A549 (cell line): ENCODE measurements around the gene ANKRD17. TPM values are rescaled to one million over a fixed set of nuclear protein-coding genes. Genes with fewer than 3 reads are reported as not detected.

Source experiments
- ATAC-seq, 2 experiments: fragments of 200-7000 bp in 1 of 2; fragments of >200 bp in 1 of 2; cut with Nextera tagmentation in 1 of 2; cut with Tn5 transposase in 1 of 2; 3 replicates each; pipeline versions ENCODE4 v1.8.0 to v1.9.1; 2018 to 2020; ENCODE audit warnings: mild to moderate bottlenecking in 1 of 2, moderate library complexity in 1 of 2
- CTCF ChIA-PET: fragments of 300-600 bp; sonication (Branson Sonifier 250); formaldehyde crosslinking; extraction: SDS; loops from one replicate; lab custom pipeline; 2021; ENCODE audit warnings: antibody characterized with exemption, inconsistent platforms; lab: Yijun Ruan, JAX
- POLR2A ChIA-PET: fragments of 350-600 bp; formaldehyde crosslinking; extraction: SDS; loops from one replicate; lab custom pipeline; 2021; ENCODE audit warnings: antibody characterized with exemption, inconsistent platforms; lab: Yijun Ruan, JAX
- DNase-seq, 2 experiments: peaks; one replicate each; pipeline versions ENCODE4 v3.0.0 to v3.0.0-alpha.2; 2011 to 2016; ENCODE audit warnings: low read depth in 1 of 2, low spot score in 1 of 2
- FAIRE-seq: peaks from 2 replicates; lab custom pipeline; 2011; peaks lifted over from hg19 to GRCh38; lab: Jason Lieb, UNC
- H3K27ac ChIP-seq, 2 experiments: fragments of >200 bp; sonication (Bioruptor Twin); formaldehyde crosslinking; 3 replicates each; pipeline ENCODE4 v1.5.1; 2016 to 2017
- H3K4me1 ChIP-seq: fragments of >200 bp; sonication (Bioruptor Twin); formaldehyde crosslinking; 3 replicates; pipeline ENCODE4 v1.6.1; 2016
- H3K4me2 ChIP-seq: fragments of >200 bp; sonication (Bioruptor Twin); formaldehyde crosslinking; 3 replicates; pipeline ENCODE4 v1.6.1; 2016
- H3K4me3 ChIP-seq: fragments of >200 bp; sonication (Bioruptor Twin); formaldehyde crosslinking; 3 replicates; pipeline ENCODE4 v1.5.1; 2016
- H3K9me3 ChIP-seq: fragments of >200 bp; sonication (Bioruptor Twin); formaldehyde crosslinking; 3 replicates; pipeline ENCODE4 v1.6.1; 2016
- CHD2 ChIP-seq: fragments of 150-350 bp; IDR thresholded peaks from 2 replicates; pipeline ENCODE4 v1.6.1; 2014; ENCODE audit warnings: low read length; ENCODE audit not compliant: partially characterized antibody
- CHD4 ChIP-seq: fragments of 200-600 bp; sonication (generic); IDR thresholded peaks from 2 replicates; pipeline ENCODE4 v1.6.1; 2016; ENCODE audit warnings: antibody characterized with exemption, mild to moderate bottlenecking, borderline replicate concordance
- EHMT2 ChIP-seq: fragments of 200-600 bp; sonication (generic); IDR thresholded peaks from 2 replicates; pipeline ENCODE4 v1.6.1; 2016; ENCODE audit warnings: antibody characterized with exemption, low read depth, mild to moderate bottlenecking, moderate library complexity
- EP300 ChIP-seq, 2 experiments: fragments of >200 bp; sonication (Bioruptor Twin); formaldehyde crosslinking; IDR thresholded peaks; 2 replicates in 1 of 2; 3 replicates in 1 of 2; pipeline ENCODE4 v1.6.1; 2016 to 2017
- GATA3 ChIP-seq: IDR thresholded peaks from 2 replicates; pipeline ENCODE4 v1.6.1; 2012; ENCODE audit warnings: borderline replicate concordance
- HDAC2 ChIP-seq: fragments of 200-600 bp; sonication (generic); IDR thresholded peaks from 2 replicates; pipeline ENCODE4 v1.6.1; 2016
- HEYL ChIP-seq: fragments of 250-450 bp; sonication (Bioruptor Pico); IDR thresholded peaks from 2 replicates; pipeline ENCODE4 v1.8.0; 2021; ENCODE audit warnings: mild to moderate bottlenecking, moderate library complexity
- HOXA7 ChIP-seq: fragments of 250-450 bp; sonication (Bioruptor Pico); IDR thresholded peaks from 2 replicates; pipeline ENCODE4 v1.5.0; 2020; ENCODE audit warnings: mild to moderate bottlenecking, moderate library complexity
- HOXB13 ChIP-seq: fragments of 250-450 bp; sonication (Bioruptor Pico); IDR thresholded peaks from 2 replicates; pipeline ENCODE4 v1.5.0; 2020; ENCODE audit warnings: low read depth, mild to moderate bottlenecking, moderate library complexity
- HOXB5 ChIP-seq: fragments of 250-450 bp; sonication (Bioruptor Pico); IDR thresholded peaks from 2 replicates; pipeline ENCODE4 v1.5.0; 2020; ENCODE audit warnings: mild to moderate bottlenecking, moderate library complexity
- JUNB ChIP-seq: fragments of >200 bp; sonication (Bioruptor Twin); formaldehyde crosslinking; IDR thresholded peaks from 2 replicates; pipeline ENCODE4 v1.6.1; 2016
- KDM1A ChIP-seq: fragments of 200-600 bp; sonication (generic); IDR thresholded peaks from 2 replicates; pipeline ENCODE4 v1.6.1; 2016; ENCODE audit warnings: low read depth, mild to moderate bottlenecking
- MYC ChIP-seq: IDR thresholded peaks from 2 replicates; pipeline ENCODE4 v1.6.1; 2012; ENCODE audit warnings: mild to moderate bottlenecking, inconsistent platforms, low read length, improper control_type of control experiment, borderline replicate concordance
- PHF8 ChIP-seq: fragments of 200-600 bp; sonication (generic); IDR thresholded peaks from 2 replicates; pipeline ENCODE4 v1.6.1; 2016; ENCODE audit warnings: low read depth, mild to moderate bottlenecking, antibody characterized with exemption, moderate library complexity, borderline replicate concordance
- RAD21 ChIP-seq, 2 experiments: fragments of >200 bp in 1 of 2; sonication (Bioruptor Twin) in 1 of 2; formaldehyde crosslinking in 1 of 2; IDR thresholded peaks in 1 of 2; conservative IDR thresholded peaks in 1 of 2; 2 replicates in 1 of 2; 3 replicates in 1 of 2; pipeline ENCODE4 v1.6.1; 2012 to 2018; ENCODE audit warnings: inconsistent platforms in 1 of 2
- RFX5 ChIP-seq: fragments of 450-650 bp; IDR thresholded peaks from 2 replicates; pipeline ENCODE4 v1.7.1; 2014; ENCODE audit warnings: antibody characterized with exemption, mild to moderate bottlenecking, moderate library complexity
- RNF2 ChIP-seq: fragments of 200-600 bp; sonication (generic); IDR thresholded peaks from 2 replicates; pipeline ENCODE4 v1.6.1; 2016; ENCODE audit warnings: low read depth, mild to moderate bottlenecking, antibody characterized with exemption, moderate library complexity, borderline replicate concordance
- SREBF2 ChIP-seq: fragments of 450-650 bp; IDR thresholded peaks from 2 replicates; pipeline ENCODE4 v1.6.1; 2014; ENCODE audit warnings: mild to moderate bottlenecking, moderate library complexity
- TFCP2L1 ChIP-seq: fragments of 250-450 bp; sonication (Bioruptor Pico); IDR thresholded peaks from 2 replicates; pipeline ENCODE4 v1.5.0; 2021; ENCODE audit warnings: mild to moderate bottlenecking
- ZFP36 ChIP-seq: fragments of 450-650 bp; IDR thresholded peaks from 2 replicates; pipeline ENCODE4 v1.6.1; 2014; ENCODE audit warnings: borderline replicate concordance; ENCODE audit not compliant: partially characterized antibody
- ZNF302 ChIP-seq: fragments of 250-450 bp; sonication (Bioruptor Pico); IDR thresholded peaks from 2 replicates; pipeline ENCODE4 v1.9.0; 2021; ENCODE audit warnings: inconsistent platforms, mild to moderate bottlenecking, moderate library complexity
- ZSCAN20 ChIP-seq: fragments of 250-450 bp; sonication (Bioruptor Pico); IDR thresholded peaks from 2 replicates; pipeline ENCODE4 v1.8.0; 2022; ENCODE audit warnings: mild to moderate bottlenecking, moderate library complexity
- WGBS: methylation state at CpG from one replicate; pipeline ENCODE4 v1.1.6; 2017; ENCODE audit errors: missing lambda C conversion rate; 5-methylcytosine and 5-hydroxymethylcytosine counted together
- polyA plus RNA-seq, 4 experiments: library from polyadenylated mRNA; depleted of rRNA in 3 of 4; stranded (reverse); fragments of >200 nt; fragmentation: RNase III in 1 of 4; extraction: RNeasy Plus Mini Kit Qiagen cat#74134 plus additional on column Dnase treatment in 1 of 4; gene quantifications; 2 replicates in 3 of 4; 3 replicates in 1 of 4; pipeline ENCODE4 v1.2.3, GENCODE V29; 2011 to 2017
- TF ChIP-seq, protein P1 (sequence below): fragments of 150-350 bp; IDR thresholded peaks from 2 replicates; pipeline ENCODE4 v1.6.1; 2014; ENCODE audit warnings: low read depth, mild to moderate bottlenecking, low read length
- TF ChIP-seq, protein P2 (sequence below): fragments of >200 bp; sonication (Bioruptor Twin); formaldehyde crosslinking; IDR thresholded peaks from 3 replicates; pipeline ENCODE4 v1.5.1; 2016
- TF ChIP-seq, protein P3 (sequence below): fragments of 250-450 bp; sonication (Bioruptor Pico); IDR thresholded peaks from 2 replicates; pipeline ENCODE4 v1.5.0; 2020; ENCODE audit warnings: low read depth, mild to moderate bottlenecking, moderate library complexity
- TF ChIP-seq, protein P4 (sequence below): fragments of >200 bp; sonication (Bioruptor Twin); formaldehyde crosslinking; IDR thresholded peaks from 3 replicates; pipeline ENCODE4 v1.6.1; 2016
- TF ChIP-seq, protein P5 (sequence below): fragments of 200-600 bp; sonication (generic); IDR thresholded peaks from 2 replicates; pipeline ENCODE4 v1.6.1; 2016; ENCODE audit warnings: antibody characterized with exemption, mild to moderate bottlenecking, moderate library complexity

The ANKRD17 gene
- polyA plus RNA-seq, 2 of the 4 experiments (the other 2 are of a cell fraction), result 18.1 to 43.5 TPM

DNA sequence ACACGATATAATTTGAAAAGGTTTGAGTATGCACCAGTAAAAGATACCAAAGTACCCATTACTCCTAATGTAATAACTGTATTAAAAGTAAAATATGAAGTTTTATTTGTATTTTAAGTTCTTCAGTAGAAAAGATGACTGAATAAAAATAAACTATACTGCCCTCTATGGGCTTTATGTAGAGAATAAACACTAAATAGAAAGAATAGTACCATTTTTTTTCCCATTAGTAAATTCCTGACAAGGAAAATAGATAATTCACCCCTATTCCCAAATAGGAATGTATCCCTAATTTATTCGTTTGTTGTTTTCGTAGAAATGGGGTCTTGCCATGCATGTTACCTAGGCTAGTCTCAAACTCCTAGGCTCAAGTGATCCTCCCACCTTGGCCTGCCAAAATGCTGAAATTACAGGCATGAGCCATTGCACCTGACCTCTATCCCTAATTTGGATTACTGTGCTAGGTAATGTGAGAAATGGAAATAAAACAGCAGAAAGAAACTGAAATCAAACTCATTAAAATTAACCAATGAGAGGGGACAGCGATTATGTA is 115.5 kb downstream of the ANKRD17 start:
- CTCF ChIA-PET, result interaction anchor here (0.9 kb wide), 1 partner anchor 58 kb away, joined by 3 read pairs; no protein-coding TSS in a partner anchor
- Histone ChIP-seq H3K9me3 (no peaks in the 10 kb centered on the region), H3K4me2 (no peak overlapping the region), H3K27ac (no peak overlapping the region), H3K4me1 (no peaks in the 10 kb centered on the region), H3K4me3 (no peak overlapping the region)
- ATAC-seq (no peak), FAIRE-seq (no peak), DNase-seq (no peak)
- TF ChIP-seq ZFP36, result no peak
- TF ChIP-seq, protein P1, sequence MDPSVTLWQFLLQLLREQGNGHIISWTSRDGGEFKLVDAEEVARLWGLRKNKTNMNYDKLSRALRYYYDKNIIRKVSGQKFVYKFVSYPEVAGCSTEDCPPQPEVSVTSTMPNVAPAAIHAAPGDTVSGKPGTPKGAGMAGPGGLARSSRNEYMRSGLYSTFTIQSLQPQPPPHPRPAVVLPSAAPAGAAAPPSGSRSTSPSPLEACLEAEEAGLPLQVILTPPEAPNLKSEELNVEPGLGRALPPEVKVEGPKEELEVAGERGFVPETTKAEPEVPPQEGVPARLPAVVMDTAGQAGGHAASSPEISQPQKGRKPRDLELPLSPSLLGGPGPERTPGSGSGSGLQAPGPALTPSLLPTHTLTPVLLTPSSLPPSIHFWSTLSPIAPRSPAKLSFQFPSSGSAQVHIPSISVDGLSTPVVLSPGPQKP, result no peak
- TF ChIP-seq, protein P2, sequence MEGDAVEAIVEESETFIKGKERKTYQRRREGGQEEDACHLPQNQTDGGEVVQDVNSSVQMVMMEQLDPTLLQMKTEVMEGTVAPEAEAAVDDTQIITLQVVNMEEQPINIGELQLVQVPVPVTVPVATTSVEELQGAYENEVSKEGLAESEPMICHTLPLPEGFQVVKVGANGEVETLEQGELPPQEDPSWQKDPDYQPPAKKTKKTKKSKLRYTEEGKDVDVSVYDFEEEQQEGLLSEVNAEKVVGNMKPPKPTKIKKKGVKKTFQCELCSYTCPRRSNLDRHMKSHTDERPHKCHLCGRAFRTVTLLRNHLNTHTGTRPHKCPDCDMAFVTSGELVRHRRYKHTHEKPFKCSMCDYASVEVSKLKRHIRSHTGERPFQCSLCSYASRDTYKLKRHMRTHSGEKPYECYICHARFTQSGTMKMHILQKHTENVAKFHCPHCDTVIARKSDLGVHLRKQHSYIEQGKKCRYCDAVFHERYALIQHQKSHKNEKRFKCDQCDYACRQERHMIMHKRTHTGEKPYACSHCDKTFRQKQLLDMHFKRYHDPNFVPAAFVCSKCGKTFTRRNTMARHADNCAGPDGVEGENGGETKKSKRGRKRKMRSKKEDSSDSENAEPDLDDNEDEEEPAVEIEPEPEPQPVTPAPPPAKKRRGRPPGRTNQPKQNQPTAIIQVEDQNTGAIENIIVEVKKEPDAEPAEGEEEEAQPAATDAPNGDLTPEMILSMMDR, result peak; percentile 20; the same call in 1 of the 3 replicates
- no peak for TF ChIP-seq EHMT2
- POLR2A ChIA-PET, result no interaction called here
- WGBS, result 81% methylated on average over 4 of the region's 4 CpGs

DNA sequence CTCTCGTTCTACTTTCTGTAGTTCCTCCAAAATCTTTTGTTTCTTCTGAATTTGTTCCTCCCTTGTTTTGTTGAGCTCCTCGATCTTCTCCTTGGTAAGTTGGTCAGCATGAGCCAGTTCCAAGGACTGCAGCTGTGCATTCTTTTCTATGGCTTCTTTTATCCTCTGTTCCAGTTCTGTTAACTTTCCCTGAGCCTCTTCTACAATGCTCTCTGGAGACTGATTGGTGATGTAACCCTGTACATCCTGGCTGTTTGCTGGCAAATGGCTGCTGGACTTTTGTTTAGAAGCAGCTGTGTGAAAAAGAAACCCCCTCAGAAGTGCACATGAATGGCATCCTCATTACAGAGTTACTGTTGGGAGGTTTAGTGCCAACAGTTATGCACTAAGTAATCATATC is 118.6 kb downstream of the ANKRD17 start:
- POLR2A ChIA-PET, result no interaction called here

DNA sequence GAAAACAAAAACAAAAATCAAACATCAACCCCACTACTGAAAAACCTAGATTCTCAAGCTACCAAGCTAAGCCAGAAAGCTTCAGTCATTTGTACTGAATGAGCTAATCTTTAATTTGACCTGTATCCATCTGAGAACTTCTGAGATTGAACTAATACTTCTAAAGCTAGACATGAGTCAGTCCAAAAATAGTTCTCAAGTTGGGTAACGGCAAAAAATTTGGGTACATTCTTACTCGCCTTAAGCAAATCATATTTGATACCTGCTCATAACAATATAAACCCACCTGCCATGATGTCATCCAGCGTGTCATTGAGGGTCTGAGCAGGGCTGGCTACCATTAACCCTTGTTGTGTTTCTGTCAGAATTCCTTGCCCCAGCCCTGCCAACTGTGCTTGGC is 119.4 kb downstream of the ANKRD17 start:
- ChIA-PET POLR2A (no interaction called here), CTCF (interaction anchor here (1.0 to 1.7 kb wide), 2 partner anchors 11 to 26 kb away, joined by 3 to 6 read pairs; no protein-coding TSS in a partner anchor)
- no peak overlapping the region for H3K27ac ChIP-seq
- H3K9me3 ChIP-seq, result no peaks in the 10 kb centered on the region
- 86% methylated on average over 3 of the region's 3 CpGs for WGBS
- no peak for FAIRE-seq
- TF ChIP-seq CHD2 (no peak), RNF2 (no peak), HEYL (CRISPR knock-in tag) (no peak), HDAC2 (no peak), GATA3 (no peak), HOXB13 (CRISPR knock-in tag) (no peak), CHD4 (no peak), RFX5 (no peak)
- TF ChIP-seq, protein P3, sequence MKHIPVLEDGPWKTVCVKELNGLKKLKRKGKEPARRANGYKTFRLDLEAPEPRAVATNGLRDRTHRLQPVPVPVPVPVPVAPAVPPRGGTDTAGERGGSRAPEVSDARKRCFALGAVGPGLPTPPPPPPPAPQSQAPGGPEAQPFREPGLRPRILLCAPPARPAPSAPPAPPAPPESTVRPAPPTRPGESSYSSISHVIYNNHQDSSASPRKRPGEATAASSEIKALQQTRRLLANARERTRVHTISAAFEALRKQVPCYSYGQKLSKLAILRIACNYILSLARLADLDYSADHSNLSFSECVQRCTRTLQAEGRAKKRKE (CRISPR knock-in tag), result no peak
- TF ChIP-seq, protein P4, sequence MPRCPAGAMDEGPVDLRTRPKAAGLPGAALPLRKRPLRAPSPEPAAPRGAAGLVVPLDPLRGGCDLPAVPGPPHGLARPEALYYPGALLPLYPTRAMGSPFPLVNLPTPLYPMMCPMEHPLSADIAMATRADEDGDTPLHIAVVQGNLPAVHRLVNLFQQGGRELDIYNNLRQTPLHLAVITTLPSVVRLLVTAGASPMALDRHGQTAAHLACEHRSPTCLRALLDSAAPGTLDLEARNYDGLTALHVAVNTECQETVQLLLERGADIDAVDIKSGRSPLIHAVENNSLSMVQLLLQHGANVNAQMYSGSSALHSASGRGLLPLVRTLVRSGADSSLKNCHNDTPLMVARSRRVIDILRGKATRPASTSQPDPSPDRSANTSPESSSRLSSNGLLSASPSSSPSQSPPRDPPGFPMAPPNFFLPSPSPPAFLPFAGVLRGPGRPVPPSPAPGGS, result no peak
- no peaks in the 10 kb centered on the region for H3K4me1 ChIP-seq
- no peak overlapping the region for H3K4me2 ChIP-seq
- no peak for ATAC-seq
- H3K4me3 ChIP-seq, result no peak overlapping the region
- DNase-seq, result no peak

More for the DNA sequence above, 118.6 kb downstream of the ANKRD17 start:
- DNase-seq, result no peak
- no peak for FAIRE-seq
- no peak for ATAC-seq
- H3K4me1 ChIP-seq, result no peaks in the 10 kb centered on the region
- H3K27ac ChIP-seq, result no peak overlapping the region
- CTCF ChIA-PET, result interaction anchor here (1.7 kb wide), 1 partner anchor 12 kb away, joined by 6 read pairs; no protein-coding TSS in a partner anchor
- WGBS, result 88% methylated on average over 2 of the region's 2 CpGs
- H3K9me3 ChIP-seq, result no peaks in the 10 kb centered on the region
- no peak overlapping the region for H3K4me2 ChIP-seq
- TF ChIP-seq SREBF2, result no peak
- TF ChIP-seq KDM1A, result no peak
- TF ChIP-seq PHF8, result no peak
- TF ChIP-seq EP300 (IDR thresholded peaks at IDR 0.05), result no peak
- TF ChIP-seq, protein P5, sequence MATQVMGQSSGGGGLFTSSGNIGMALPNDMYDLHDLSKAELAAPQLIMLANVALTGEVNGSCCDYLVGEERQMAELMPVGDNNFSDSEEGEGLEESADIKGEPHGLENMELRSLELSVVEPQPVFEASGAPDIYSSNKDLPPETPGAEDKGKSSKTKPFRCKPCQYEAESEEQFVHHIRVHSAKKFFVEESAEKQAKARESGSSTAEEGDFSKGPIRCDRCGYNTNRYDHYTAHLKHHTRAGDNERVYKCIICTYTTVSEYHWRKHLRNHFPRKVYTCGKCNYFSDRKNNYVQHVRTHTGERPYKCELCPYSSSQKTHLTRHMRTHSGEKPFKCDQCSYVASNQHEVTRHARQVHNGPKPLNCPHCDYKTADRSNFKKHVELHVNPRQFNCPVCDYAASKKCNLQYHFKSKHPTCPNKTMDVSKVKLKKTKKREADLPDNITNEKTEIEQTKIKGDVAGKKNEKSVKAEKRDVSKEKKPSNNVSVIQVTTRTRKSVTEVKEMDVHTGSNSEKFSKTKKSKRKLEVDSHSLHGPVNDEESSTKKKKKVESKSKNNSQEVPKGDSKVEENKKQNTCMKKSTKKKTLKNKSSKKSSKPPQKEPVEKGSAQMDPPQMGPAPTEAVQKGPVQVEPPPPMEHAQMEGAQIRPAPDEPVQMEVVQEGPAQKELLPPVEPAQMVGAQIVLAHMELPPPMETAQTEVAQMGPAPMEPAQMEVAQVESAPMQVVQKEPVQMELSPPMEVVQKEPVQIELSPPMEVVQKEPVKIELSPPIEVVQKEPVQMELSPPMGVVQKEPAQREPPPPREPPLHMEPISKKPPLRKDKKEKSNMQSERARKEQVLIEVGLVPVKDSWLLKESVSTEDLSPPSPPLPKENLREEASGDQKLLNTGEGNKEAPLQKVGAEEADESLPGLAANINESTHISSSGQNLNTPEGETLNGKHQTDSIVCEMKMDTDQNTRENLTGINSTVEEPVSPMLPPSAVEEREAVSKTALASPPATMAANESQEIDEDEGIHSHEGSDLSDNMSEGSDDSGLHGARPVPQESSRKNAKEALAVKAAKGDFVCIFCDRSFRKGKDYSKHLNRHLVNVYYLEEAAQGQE, result no peak
- no peak for TF ChIP-seq RFX5
- TF ChIP-seq HOXB5 (CRISPR knock-in tag), result no peak
- TF ChIP-seq RAD21 (conservative IDR thresholded peaks at IDR 0.05 in 1 of 2, IDR thresholded peaks at IDR 0.05 in 1 of 2), result no peak
- no peak for TF ChIP-seq ZNF302
- TF ChIP-seq MYC, result no peak
- TF ChIP-seq JUNB, result no peak
- no peak for TF ChIP-seq CHD2
- TF ChIP-seq TFCP2L1 (CRISPR knock-in tag), result no peak
- TF ChIP-seq HOXB13 (CRISPR knock-in tag), result no peak
- no peak for TF ChIP-seq HOXA7 (CRISPR knock-in tag)
- TF ChIP-seq ZSCAN20 (CRISPR knock-in tag), result no peak
- TF ChIP-seq HDAC2, result no peak
- no peak for TF ChIP-seq ZFP36
- TF ChIP-seq, all 56 proteins: peak for 0
- no peak overlapping the region for H3K4me3 ChIP-seq
